GM06990 (cell line): ENCODE results near the gene GLYATL1.

Experiments
- DNase-seq: peaks from one replicate; pipeline ENCODE4 v3.0.0-alpha.2; 2011; ENCODE audit not compliant: insufficient read length; ENCODE audit errors: extremely low read depth
- H3K27me3 ChIP-seq: replicated peaks from 2 replicates; pipeline ENCODE4 v1.6.0; 2011; ENCODE audit warnings: low read length; ENCODE audit not compliant: control insufficient read depth, insufficient read depth
- H3K36me3 ChIP-seq: 2 replicates; pipeline ENCODE4 v1.5.1; 2011; ENCODE audit warnings: low read length; ENCODE audit not compliant: control insufficient read depth, insufficient read depth
- H3K4me3 ChIP-seq: replicated peaks from 2 replicates; pipeline ENCODE4 v1.5.1; 2011; ENCODE audit warnings: low read depth, mild to moderate bottlenecking, control low read depth, low read length
- TF ChIP-seq, protein P1 (sequence below): IDR thresholded peaks from 2 replicates; pipeline ENCODE4 v1.5.1; 2011; ENCODE audit warnings: low read length, control low read depth, mild to moderate bottlenecking, inconsistent platforms; ENCODE audit not compliant: insufficient read depth, poor library complexity, severe bottlenecking

GLYATL1 gene

DNA sequence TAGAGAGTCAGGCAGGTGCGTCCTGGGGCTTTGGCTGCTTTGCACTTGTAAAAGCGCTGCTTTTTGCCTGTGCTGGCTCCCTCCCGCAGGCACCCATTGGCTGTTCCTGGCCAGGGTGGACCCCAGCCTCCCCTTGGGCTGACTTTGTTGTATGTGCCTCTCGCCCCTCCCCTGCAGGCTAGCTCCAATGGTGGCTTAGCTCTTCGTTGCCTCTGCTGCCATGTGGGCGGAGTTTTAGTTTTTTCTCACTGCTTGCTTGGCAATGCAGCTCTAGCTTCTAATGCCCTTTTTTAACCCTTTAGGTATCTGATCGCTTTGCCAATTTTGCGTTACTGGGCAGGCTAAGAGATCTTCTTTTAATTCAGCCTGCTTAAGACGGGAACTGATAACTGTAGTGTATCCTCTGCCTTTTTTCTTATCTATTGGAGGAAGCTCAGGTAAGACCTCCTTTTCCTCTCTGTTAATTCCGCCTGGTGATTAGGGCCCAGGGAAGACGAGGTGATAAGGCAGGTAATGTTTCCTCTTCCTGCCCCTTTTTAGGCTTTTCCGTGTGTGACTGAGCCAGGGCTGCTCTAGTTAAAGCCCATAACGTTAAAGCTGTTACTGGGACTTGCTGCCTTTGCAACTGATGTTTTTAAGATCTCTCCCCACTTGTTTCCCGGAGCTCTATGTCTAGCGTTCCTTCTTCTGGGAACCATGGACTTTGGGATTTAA is 11.7 kb upstream of the GLYATL1 start:
- TF ChIP-seq, protein P1, sequence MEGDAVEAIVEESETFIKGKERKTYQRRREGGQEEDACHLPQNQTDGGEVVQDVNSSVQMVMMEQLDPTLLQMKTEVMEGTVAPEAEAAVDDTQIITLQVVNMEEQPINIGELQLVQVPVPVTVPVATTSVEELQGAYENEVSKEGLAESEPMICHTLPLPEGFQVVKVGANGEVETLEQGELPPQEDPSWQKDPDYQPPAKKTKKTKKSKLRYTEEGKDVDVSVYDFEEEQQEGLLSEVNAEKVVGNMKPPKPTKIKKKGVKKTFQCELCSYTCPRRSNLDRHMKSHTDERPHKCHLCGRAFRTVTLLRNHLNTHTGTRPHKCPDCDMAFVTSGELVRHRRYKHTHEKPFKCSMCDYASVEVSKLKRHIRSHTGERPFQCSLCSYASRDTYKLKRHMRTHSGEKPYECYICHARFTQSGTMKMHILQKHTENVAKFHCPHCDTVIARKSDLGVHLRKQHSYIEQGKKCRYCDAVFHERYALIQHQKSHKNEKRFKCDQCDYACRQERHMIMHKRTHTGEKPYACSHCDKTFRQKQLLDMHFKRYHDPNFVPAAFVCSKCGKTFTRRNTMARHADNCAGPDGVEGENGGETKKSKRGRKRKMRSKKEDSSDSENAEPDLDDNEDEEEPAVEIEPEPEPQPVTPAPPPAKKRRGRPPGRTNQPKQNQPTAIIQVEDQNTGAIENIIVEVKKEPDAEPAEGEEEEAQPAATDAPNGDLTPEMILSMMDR: no peak
- H3K36me3 ChIP-seq: no peaks in the 10 kb centered on the region
- no peak overlapping the region for H3K4me3 ChIP-seq
- H3K27me3 ChIP-seq: no peaks in the 10 kb centered on the region
- DNase-seq: no peak

DNA sequence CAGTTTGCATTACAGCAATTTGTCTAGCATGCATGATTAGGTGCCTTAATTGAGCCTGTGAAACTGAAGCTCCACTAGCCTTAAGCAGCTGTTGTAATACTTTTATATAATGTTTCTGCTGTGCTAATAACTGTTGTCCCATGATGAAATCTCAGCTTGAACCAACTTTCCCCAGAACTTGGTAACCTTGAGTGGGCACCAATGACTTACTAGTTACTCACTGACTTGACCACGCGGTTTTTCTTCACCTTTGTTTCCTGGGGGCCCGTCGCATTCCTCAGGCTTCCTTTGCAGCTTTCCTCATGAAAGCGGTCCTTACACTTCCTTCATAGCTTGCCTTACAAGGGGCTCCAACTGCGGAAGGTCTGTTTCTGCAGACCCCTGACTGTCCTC is 11.2 kb upstream of the GLYATL1 start:
- DNase-seq: no peak
- Histone ChIP-seq H3K4me3 (no peak overlapping the region), H3K36me3 (no peaks in the 10 kb centered on the region), H3K27me3 (no peaks in the 10 kb centered on the region)
- TF ChIP-seq, protein P1: no peak

DNA sequence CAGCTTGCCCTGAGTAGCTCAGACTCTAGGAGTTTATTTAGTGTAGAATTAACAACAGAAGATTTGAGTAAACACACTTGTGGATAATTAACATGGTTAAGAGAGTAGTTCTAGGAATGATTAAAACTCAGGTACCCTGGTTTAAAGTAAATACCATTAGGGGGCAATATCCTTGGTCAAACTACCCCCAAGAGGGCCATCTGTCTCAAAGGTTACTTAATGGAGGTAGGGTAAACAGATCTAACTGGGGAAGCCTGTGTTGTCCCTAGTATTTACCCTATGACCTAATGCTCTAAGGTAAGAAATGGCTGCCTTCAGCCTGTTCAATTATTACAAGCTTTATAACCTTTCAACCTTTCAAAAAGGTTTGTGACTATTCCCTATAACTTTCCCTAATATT is 10.6 kb upstream of the GLYATL1 start:
- Histone ChIP-seq H3K36me3 (no peaks in the 10 kb centered on the region), H3K4me3 (no peak overlapping the region), H3K27me3 (no peaks in the 10 kb centered on the region)
- no peak for DNase-seq
- TF ChIP-seq, protein P1: no peak

DNA sequence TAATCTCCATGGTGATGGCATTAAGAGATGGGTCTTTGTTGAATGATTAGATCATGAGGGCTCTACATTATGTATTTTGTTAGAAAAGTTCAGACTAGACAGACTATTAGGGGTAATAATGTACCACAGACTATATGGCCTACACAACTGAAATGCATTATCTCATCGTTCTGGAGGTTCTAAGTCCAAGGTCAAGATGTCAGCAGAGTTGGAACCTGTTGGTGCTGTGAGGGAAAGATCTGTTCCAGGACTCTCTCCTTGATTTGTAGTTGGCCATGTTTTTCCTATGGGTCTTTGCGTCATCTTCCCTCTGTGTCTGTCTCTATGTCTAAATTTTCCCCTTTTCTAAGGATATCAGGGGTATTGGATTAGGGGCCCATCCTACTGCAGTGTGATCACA is 8.4 kb upstream of the GLYATL1 start:
- Histone ChIP-seq H3K27me3 (no peaks in the 10 kb centered on the region), H3K36me3 (no peaks in the 10 kb centered on the region), H3K4me3 (no peak overlapping the region)
- TF ChIP-seq, protein P1: no peak
- no peak for DNase-seq

DNA sequence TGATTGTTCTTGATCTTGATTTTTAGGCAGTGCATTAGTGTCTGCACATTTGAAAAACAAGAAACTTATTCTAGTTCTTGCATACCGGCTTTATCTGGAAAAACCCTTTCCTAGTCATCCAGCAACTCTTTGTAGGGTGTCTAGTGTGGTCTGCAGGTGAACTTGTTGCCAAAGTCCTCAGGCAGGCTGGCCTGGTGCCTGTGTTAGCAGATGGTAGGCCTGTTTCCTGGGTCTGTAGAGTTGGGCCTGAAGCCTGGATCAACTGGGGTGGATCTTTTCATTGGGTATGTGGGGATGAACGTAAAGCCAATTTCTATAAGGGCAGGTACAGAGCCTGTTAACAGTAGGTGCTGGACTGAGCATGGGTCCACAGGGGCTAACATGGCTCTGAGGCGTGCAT is 5.6 kb upstream of the GLYATL1 start:
- no peak overlapping the region for H3K4me3 ChIP-seq
- DNase-seq: no peak
- TF ChIP-seq, protein P1: no peak
- H3K36me3 ChIP-seq: no peaks in the 10 kb centered on the region
- H3K27me3 ChIP-seq: no peaks in the 10 kb centered on the region
